GM12878 (cell line): ENCODE results near the gene LACRT. TPM values are rescaled to one million over a fixed set of nuclear protein-coding genes. Genes with fewer than 3 reads are reported as not detected.

Experiments used
- ATAC-seq: fragments of 200-7000 bp; cut with Tn5 transposase; 3 replicates; pipeline ENCODE4 v1.9.1; 2020; ENCODE audit warnings: mild to moderate bottlenecking, moderate library complexity
- BruUV-seq: library from RNA; stranded (reverse); fragments of 400-500 nt; replicated peaks from 2 replicates; lab custom pipeline; 2021; lab: Mats Ljungman, UMichigan
- CTCF ChIA-PET: fragments of 300-600 bp; sonication (Branson Sonifier 250); formaldehyde crosslinking; extraction: SDS; loops from one replicate; lab custom pipeline; 2021; ENCODE audit warnings: inconsistent platforms; lab: Yijun Ruan, JAX
- POLR2A ChIA-PET: fragments of 350-600 bp; formaldehyde crosslinking; extraction: SDS; loops from one replicate; lab custom pipeline; 2021; ENCODE audit warnings: inconsistent platforms; lab: Charles Lee
- RAD21 ChIA-PET: fragments of 300-600 bp; sonication (Branson Sonifier 250); formaldehyde crosslinking; loops from one replicate; lab custom pipeline; 2023; ENCODE audit warnings: antibody characterized with exemption; ENCODE audit not compliant: unreplicated experiment; lab: Charles Lee
- SMC1A ChIA-PET: fragments of 300-600 bp; sonication (Branson Sonifier 250); formaldehyde crosslinking; loops from one replicate; lab custom pipeline; 2023; ENCODE audit not compliant: unreplicated experiment, uncharacterized antibody; lab: Charles Lee
- DNase-seq: peaks from one replicate; pipeline ENCODE4 v3.0.0-alpha.2; 2011; ENCODE audit warnings: low read depth, low spot score
- FAIRE-seq: peaks from 3 replicates; lab custom pipeline; 2011; peaks lifted over from hg19 to GRCh38; lab: Jason Lieb, UNC
- H2AFZ ChIP-seq: 2 replicates; pipeline ENCODE4 v1.6.0; 2011; ENCODE audit warnings: low read depth, low read length, control low read depth; ENCODE audit not compliant: control insufficient read depth
- H3K27ac ChIP-seq: 2 replicates; pipeline ENCODE4 v1.5.1; 2011; ENCODE audit warnings: control low read depth; ENCODE audit not compliant: control insufficient read depth, insufficient read depth
- H3K27me3 ChIP-seq, 2 experiments: replicated peaks in 1 of 2; 2 replicates each; pipeline versions ENCODE4 v1.6.0 to v1.6.1; 2011; ENCODE audit warnings: low read length in 1 of 2; ENCODE audit not compliant: control insufficient read depth in 2 of 2, insufficient read depth in 2 of 2
- H3K36me3 ChIP-seq, 2 experiments: 2 replicates each; pipeline ENCODE4 v1.5.1; 2011; ENCODE audit warnings: low read length in 1 of 2; ENCODE audit not compliant: control insufficient read depth in 2 of 2, insufficient read depth in 2 of 2
- H3K4me1 ChIP-seq: 2 replicates; pipeline ENCODE4 v1.6.1; 2011; ENCODE audit warnings: mild to moderate bottlenecking, low read length, moderate library complexity, mixed read lengths; ENCODE audit not compliant: control insufficient read depth, insufficient read depth
- H3K4me2 ChIP-seq: 2 replicates; pipeline ENCODE4 v1.6.0; 2011; ENCODE audit warnings: control low read depth; ENCODE audit not compliant: control insufficient read depth, insufficient read depth
- H3K4me3 ChIP-seq: fragments of 200-600 bp; sonication (generic); 2 replicates; pipeline ENCODE4 v1.5.1; 2016
- H3K79me2 ChIP-seq: 2 replicates; pipeline ENCODE4 v1.6.0; 2011; ENCODE audit warnings: low read length; ENCODE audit not compliant: control insufficient read depth, insufficient read depth
- H3K9ac ChIP-seq: 2 replicates; pipeline ENCODE4 v1.8.0; 2011; ENCODE audit warnings: low read length, control low read depth, mixed read lengths; ENCODE audit not compliant: control insufficient read depth, insufficient read depth
- H3K9me3 ChIP-seq: replicated peaks from 3 replicates; pipeline ENCODE4 v1.5.1; 2011; ENCODE audit warnings: mild to moderate bottlenecking, low read length; ENCODE audit not compliant: control insufficient read depth, insufficient read depth
- H4K20me1 ChIP-seq: 2 replicates; pipeline ENCODE4 v1.6.0; 2011; ENCODE audit not compliant: control insufficient read depth, insufficient read depth
- CBFB ChIP-seq: IDR thresholded peaks from 2 replicates; pipeline ENCODE4 v1.6.1; 2016; ENCODE audit warnings: antibody characterized with exemption, low read depth
- CEBPB ChIP-seq, 2 experiments: fragments of 150-350 bp in 1 of 2; IDR thresholded peaks; 2 replicates each; pipeline ENCODE4 v1.6.1; 2012 to 2014; ENCODE audit warnings: low read depth in 2 of 2, low read length in 2 of 2, borderline replicate concordance in 1 of 2, inconsistent platforms in 1 of 2
- CHD2 ChIP-seq: IDR thresholded peaks from 2 replicates; pipeline ENCODE4 v1.6.1; 2011; ENCODE audit warnings: low read depth, low read length, improper control_type of control experiment, borderline replicate concordance
- IKZF2 ChIP-seq, 2 experiments: fragments of 450-650 bp; IDR thresholded peaks; 2 replicates each; pipeline ENCODE4 v1.6.1; 2017; ENCODE audit warnings: mild to moderate bottlenecking in 2 of 2, moderate library complexity in 2 of 2
- IRF4 ChIP-seq: IDR thresholded peaks from 2 replicates; pipeline ENCODE4 v1.6.1; 2011; ENCODE audit warnings: low read depth, low read length
- SIN3A ChIP-seq: IDR thresholded peaks from 2 replicates; pipeline ENCODE4 v1.6.1; 2012; ENCODE audit warnings: low read depth, low read length, improper control_type of control experiment
- SREBF1 ChIP-seq: IDR thresholded peaks from 2 replicates; pipeline ENCODE4 v1.6.1; 2012; ENCODE audit warnings: mild to moderate bottlenecking, low read length
- TBL1XR1 ChIP-seq: IDR thresholded peaks from 2 replicates; pipeline ENCODE4 v1.6.1; 2012; ENCODE audit warnings: low read depth, low read length, improper control_type of control experiment
- YY1 ChIP-seq: IDR thresholded peaks from 2 replicates; pipeline ENCODE4 v1.6.1; 2011; ENCODE audit warnings: low read depth, mild to moderate bottlenecking, low read length
- ZNF384 ChIP-seq: IDR thresholded peaks from 2 replicates; pipeline ENCODE4 v1.6.1; 2012; ENCODE audit warnings: low read depth, mild to moderate bottlenecking, low read length, improper control_type of control experiment, borderline replicate concordance
- ZZZ3 ChIP-seq: IDR thresholded peaks from 2 replicates; pipeline ENCODE4 v1.6.1; 2011; ENCODE audit warnings: low read depth; ENCODE audit not compliant: control insufficient read depth, insufficient read length
- WGBS: methylation state at CpG from one replicate; pipeline ENCODE4 v1.1.6; 2016; ENCODE audit warnings: low lambda C conversion rate; ENCODE audit not compliant: insufficient replicate concordance, insufficient coverage; ENCODE audit errors: missing lambda C conversion rate; 5-methylcytosine and 5-hydroxymethylcytosine counted together
- in situ Hi-C: fragments of 300-500 bp; cut with MboI; formaldehyde crosslinking; loops from 9 replicates; pipeline ENCODE4 v1.14.3; 2018; ENCODE audit warnings: mixed read lengths
- intact Hi-C: fragments of 100-400 bp; cut with micrococcal nuclease; formaldehyde crosslinking; loops from one replicate; pipeline ENCODE4 v1.14.2; 2022; ENCODE audit not compliant: unreplicated experiment
- polyA plus RNA-seq, 11 experiments: library from polyadenylated mRNA; depleted of rRNA in 4 of 11; unstranded in 6 of 11; stranded (reverse) in 5 of 11; fragments of >200 nt; fragmentation: Nextera tagmentation in 4 of 11; fragmentation: Illumina TruSeq in 1 of 11; extraction: Ambion mirVana in 4 of 11; extraction: Trizol in 1 of 11; gene quantifications; 1 replicate in 1 of 11; 2 replicates in 10 of 11; pipeline versions ENCODE4 v1.2.1 to v1.2.3, GENCODE V29; 2011 to 2016; ENCODE audit warnings: inconsistent platforms in 2 of 11, missing spikeins in 2 of 11, low read depth in 1 of 11
- total RNA-seq, 4 experiments: library from RNA; depleted of rRNA in 3 of 4; stranded (reverse); fragments of >200 nt in 3 of 4; fragmentation: Illumina TruSeq in 1 of 4; extraction: Trizol in 1 of 4; gene quantifications; 2 replicates each; pipeline versions ENCODE4 v1.2.1 to v1.2.3, GENCODE V29; 2013 to 2021
- TF ChIP-seq, protein P1 (sequence below): fragments of 450-650 bp; formaldehyde crosslinking; IDR thresholded peaks from 2 replicates; pipeline ENCODE4 v1.4.0; 2022; ENCODE audit warnings: mild to moderate bottlenecking, moderate library complexity
- TF ChIP-seq, protein P2 (sequence below): IDR thresholded peaks from 2 replicates; pipeline ENCODE4 v1.6.1; 2012; ENCODE audit warnings: improper control_type of control experiment, low read depth, low read length; ENCODE audit not compliant: insufficient replicate concordance
- TF ChIP-seq, protein P3 (sequence below): IDR thresholded peaks from 2 replicates; pipeline ENCODE4 v1.6.1; 2012; ENCODE audit warnings: mild to moderate bottlenecking, low read depth, low read length

Gene LACRT
- total and polyA plus RNA-seq, 10 of the 15 experiments (the other 5 are each of a cell fraction or from before 2014, with no cell fraction given) = not detected

DNA sequence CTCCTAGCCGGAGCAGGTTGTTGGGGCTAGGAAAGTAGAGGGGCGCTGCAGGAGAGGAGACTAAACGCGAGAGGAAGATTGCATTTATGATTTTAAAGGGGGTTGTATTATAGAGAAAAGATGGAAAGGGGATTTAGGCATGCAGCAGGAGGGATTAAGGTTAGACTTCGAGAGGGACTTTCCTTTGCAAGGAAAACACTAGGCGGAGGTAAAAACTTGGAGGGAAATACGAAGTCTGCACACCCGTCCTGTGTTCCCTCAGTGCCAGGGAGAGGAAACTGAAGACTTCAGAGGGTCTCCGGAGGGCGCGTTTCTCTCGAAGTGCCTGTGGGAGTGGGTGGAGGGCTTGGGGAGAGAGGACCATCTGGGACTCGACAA, 45.8 kb downstream of the LACRT start:
- TF ChIP-seq CBFB = no peak
- TF ChIP-seq, protein P1, sequence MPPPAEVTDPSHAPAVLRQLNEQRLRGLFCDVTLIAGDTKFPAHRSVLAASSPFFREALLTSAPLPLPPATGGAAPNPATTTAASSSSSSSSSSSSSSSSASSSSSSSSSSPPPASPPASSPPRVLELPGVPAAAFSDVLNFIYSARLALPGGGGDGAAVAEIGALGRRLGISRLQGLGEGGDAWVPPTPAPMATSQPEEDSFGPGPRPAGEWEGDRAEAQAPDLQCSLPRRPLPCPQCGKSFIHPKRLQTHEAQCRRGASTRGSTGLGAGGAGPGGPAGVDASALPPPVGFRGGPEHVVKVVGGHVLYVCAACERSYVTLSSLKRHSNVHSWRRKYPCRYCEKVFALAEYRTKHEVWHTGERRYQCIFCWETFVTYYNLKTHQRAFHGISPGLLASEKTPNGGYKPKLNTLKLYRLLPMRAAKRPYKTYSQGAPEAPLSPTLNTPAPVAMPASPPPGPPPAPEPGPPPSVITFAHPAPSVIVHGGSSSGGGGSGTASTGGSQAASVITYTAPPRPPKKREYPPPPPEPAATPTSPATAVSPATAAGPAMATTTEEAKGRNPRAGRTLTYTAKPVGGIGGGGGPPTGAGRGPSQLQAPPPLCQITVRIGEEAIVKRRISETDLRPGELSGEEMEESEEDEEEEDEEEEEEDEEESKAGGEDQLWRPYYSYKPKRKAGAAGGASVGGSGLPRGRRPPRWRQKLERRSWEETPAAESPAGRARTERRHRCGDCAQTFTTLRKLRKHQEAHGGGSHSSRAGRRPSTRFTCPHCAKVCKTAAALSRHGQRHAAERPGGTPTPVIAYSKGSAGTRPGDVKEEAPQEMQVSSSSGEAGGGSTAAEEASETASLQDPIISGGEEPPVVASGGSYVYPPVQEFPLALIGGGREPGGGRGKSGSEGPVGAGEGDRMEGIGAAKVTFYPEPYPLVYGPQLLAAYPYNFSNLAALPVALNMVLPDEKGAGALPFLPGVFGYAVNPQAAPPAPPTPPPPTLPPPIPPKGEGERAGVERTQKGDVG (CRISPR knock-in tag) = no peak
- TF ChIP-seq SIN3A = no peak
- no peak for TF ChIP-seq TBL1XR1
- no peak for TF ChIP-seq SREBF1
- TF ChIP-seq, protein P2, sequence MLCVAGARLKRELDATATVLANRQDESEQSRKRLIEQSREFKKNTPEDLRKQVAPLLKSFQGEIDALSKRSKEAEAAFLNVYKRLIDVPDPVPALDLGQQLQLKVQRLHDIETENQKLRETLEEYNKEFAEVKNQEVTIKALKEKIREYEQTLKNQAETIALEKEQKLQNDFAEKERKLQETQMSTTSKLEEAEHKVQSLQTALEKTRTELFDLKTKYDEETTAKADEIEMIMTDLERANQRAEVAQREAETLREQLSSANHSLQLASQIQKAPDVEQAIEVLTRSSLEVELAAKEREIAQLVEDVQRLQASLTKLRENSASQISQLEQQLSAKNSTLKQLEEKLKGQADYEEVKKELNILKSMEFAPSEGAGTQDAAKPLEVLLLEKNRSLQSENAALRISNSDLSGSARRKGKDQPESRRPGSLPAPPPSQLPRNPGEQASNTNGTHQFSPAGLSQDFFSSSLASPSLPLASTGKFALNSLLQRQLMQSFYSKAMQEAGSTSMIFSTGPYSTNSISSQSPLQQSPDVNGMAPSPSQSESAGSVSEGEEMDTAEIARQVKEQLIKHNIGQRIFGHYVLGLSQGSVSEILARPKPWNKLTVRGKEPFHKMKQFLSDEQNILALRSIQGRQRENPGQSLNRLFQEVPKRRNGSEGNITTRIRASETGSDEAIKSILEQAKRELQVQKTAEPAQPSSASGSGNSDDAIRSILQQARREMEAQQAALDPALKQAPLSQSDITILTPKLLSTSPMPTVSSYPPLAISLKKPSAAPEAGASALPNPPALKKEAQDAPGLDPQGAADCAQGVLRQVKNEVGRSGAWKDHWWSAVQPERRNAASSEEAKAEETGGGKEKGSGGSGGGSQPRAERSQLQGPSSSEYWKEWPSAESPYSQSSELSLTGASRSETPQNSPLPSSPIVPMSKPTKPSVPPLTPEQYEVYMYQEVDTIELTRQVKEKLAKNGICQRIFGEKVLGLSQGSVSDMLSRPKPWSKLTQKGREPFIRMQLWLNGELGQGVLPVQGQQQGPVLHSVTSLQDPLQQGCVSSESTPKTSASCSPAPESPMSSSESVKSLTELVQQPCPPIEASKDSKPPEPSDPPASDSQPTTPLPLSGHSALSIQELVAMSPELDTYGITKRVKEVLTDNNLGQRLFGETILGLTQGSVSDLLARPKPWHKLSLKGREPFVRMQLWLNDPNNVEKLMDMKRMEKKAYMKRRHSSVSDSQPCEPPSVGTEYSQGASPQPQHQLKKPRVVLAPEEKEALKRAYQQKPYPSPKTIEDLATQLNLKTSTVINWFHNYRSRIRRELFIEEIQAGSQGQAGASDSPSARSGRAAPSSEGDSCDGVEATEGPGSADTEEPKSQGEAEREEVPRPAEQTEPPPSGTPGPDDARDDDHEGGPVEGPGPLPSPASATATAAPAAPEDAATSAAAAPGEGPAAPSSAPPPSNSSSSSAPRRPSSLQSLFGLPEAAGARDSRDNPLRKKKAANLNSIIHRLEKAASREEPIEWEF = no peak
- no peak for TF ChIP-seq YY1
- no peak for TF ChIP-seq ZZZ3
- TF ChIP-seq IKZF2 (IDR thresholded peaks at IDR 0.05) = no peak
- TF ChIP-seq CHD2 = no peak
- no peak for TF ChIP-seq ZNF384
- TF ChIP-seq CEBPB (IDR thresholded peaks at IDR 0.05; ENCODE audit: borderline replicate concordance in 1 of 2, low read depth in 2 of 2, low read length in 2 of 2) = no peak
- no peak for TF ChIP-seq IRF4
- TF ChIP-seq, protein P3, sequence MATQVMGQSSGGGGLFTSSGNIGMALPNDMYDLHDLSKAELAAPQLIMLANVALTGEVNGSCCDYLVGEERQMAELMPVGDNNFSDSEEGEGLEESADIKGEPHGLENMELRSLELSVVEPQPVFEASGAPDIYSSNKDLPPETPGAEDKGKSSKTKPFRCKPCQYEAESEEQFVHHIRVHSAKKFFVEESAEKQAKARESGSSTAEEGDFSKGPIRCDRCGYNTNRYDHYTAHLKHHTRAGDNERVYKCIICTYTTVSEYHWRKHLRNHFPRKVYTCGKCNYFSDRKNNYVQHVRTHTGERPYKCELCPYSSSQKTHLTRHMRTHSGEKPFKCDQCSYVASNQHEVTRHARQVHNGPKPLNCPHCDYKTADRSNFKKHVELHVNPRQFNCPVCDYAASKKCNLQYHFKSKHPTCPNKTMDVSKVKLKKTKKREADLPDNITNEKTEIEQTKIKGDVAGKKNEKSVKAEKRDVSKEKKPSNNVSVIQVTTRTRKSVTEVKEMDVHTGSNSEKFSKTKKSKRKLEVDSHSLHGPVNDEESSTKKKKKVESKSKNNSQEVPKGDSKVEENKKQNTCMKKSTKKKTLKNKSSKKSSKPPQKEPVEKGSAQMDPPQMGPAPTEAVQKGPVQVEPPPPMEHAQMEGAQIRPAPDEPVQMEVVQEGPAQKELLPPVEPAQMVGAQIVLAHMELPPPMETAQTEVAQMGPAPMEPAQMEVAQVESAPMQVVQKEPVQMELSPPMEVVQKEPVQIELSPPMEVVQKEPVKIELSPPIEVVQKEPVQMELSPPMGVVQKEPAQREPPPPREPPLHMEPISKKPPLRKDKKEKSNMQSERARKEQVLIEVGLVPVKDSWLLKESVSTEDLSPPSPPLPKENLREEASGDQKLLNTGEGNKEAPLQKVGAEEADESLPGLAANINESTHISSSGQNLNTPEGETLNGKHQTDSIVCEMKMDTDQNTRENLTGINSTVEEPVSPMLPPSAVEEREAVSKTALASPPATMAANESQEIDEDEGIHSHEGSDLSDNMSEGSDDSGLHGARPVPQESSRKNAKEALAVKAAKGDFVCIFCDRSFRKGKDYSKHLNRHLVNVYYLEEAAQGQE = no peak
- BruUV-seq = no TSS peak
- H3K79me2 ChIP-seq = no peaks in the 10 kb centered on the region
- H3K4me3 ChIP-seq = no peak overlapping the region
- POLR2A ChIA-PET = no interaction called here
- no peak overlapping the region for H3K9ac ChIP-seq
- RAD21 ChIA-PET = no interaction called here
- no peak for DNase-seq
- H2AFZ ChIP-seq = no peak overlapping the region
- H3K27me3 ChIP-seq = peaks cover 0 to 14% of the 10 kb centered on the region in 2 experiments
- no peak overlapping the region for H3K4me2 ChIP-seq
- intact Hi-C loops (no loop called here), in situ Hi-C loops (no loop called here)
- CTCF ChIA-PET = no interaction called here
- no peak for FAIRE-seq
- no peaks in the 10 kb centered on the region for H3K9me3 ChIP-seq
- 54% methylated on average over 13 of the region's 13 CpGs for WGBS
- H3K27ac ChIP-seq = no peak overlapping the region
- ATAC-seq = no peak
- no peaks in the 10 kb centered on the region for H3K36me3 ChIP-seq
- SMC1A ChIA-PET = no interaction called here
- H3K4me1 ChIP-seq = no peaks in the 10 kb centered on the region
- no peaks in the 10 kb centered on the region for H4K20me1 ChIP-seq
